Muscle of back (tissue), 11 donors: ENCODE measurements around the gene CKMT1B. TPM values are rescaled to one million over a fixed set of nuclear protein-coding genes. Genes with fewer than 3 reads are reported as not detected.
"Not testable (repeated sequence)": the region's sequence is repeated elsewhere in the genome, so short reads cannot be mapped to it uniquely, and the experiment has no call there.

Source experiments
- DNase-seq, 3 donors: peaks; one replicate each; pipeline versions ENCODE4 v3.0.0 to v3.0.0-alpha.2; 2013
- polyA plus RNA-seq, 10 donors: library from polyadenylated mRNA; unstranded; fragments of 120-200 nt; gene quantifications; one replicate each; pipeline ENCODE4 v1.2.1, GENCODE V29; 2013; ENCODE audit not compliant: insufficient read length in 10 of 10

CKMT1B gene
- polyA plus RNA-seq, 10 donors: 0.11 to 1.3 (median 0.24) TPM; not detected in 4

- not testable (repeated sequence) for DNase-seq
Measured at GRCh38 chr15:43626937-43627336, 33.1 kb downstream of the CKMT1B start.

- not testable (repeated sequence) for DNase-seq
Measured at GRCh38 chr15:43638464-43639204, 44.8 kb downstream of the CKMT1B start.

Other genes starting within 250 kb of the CKMT1B start
- gene ZSCAN29, start 223.0 kb upstream of the CKMT1B start, polyA plus RNA-seq: 10 to 100 TPM; 11.9 to 18.3 (median 15.1) TPM
- 10 to 100 TPM in 8 of 10 donors, 1 to 10 TPM in 2; 9.0 to 17.9 (median 11.9) TPM for gene TUBGCP4, start 222.9 kb upstream of the CKMT1B start, polyA plus RNA-seq
- 10 to 100 TPM; 32.6 to 62.0 (median 42.5) TPM for gene TP53BP1, start 100.9 kb upstream of the CKMT1B start, polyA plus RNA-seq
- 10 to 100 TPM; 23.2 to 43.6 (median 34.2) TPM for gene MAP1A, start 76.4 kb upstream of the CKMT1B start, polyA plus RNA-seq
- 10 to 100 TPM in 1 of 10 donors, 1 to 10 TPM in 9; 5.3 to 10.5 (median 7.8) TPM for gene PPIP5K1, start 3.8 kb upstream of the CKMT1B start, polyA plus RNA-seq
- under 1 TPM; 0.08 to 0.75 (median 0.27) TPM for gene STRC, start 24.8 kb downstream of the CKMT1B start, polyA plus RNA-seq
- 1 to 10 TPM in 9 of 10 donors, under 1 TPM in 1; 0.72 to 4.7 (median 1.6) TPM for gene CATSPER2, start 54.8 kb downstream of the CKMT1B start, polyA plus RNA-seq
- gene CKMT1A, start 99.8 kb downstream of the CKMT1B start, polyA plus RNA-seq: 1 to 10 TPM in 1 of 10 donors, under 1 TPM in 2, not detected in 7; 0.57 to 1.9 (median 0.77) TPM
- 100 to 1,000 TPM; 212 to 365 (median 260) TPM for gene PDIA3, start 152.4 kb downstream of the CKMT1B start, polyA plus RNA-seq
- 1 to 10 TPM; 1.3 to 3.7 (median 2.9) TPM for gene ELL3, start 182.9 kb downstream of the CKMT1B start, polyA plus RNA-seq
- gene SERF2, start 198.3 kb downstream of the CKMT1B start, polyA plus RNA-seq: 100 to 1,000 TPM; 415 to 739 (median 567) TPM
- gene SERINC4, start 206.2 kb downstream of the CKMT1B start, polyA plus RNA-seq: under 1 TPM in 6 of 10 donors, not detected in 4; 0.28 to 0.83 (median 0.44) TPM
- gene HYPK, start 206.6 kb downstream of the CKMT1B start, polyA plus RNA-seq: 10 to 100 TPM in 8 of 10 donors, 1 to 10 TPM in 2; 6.0 to 19.9 (median 12.3) TPM
- gene MFAP1, start 230.7 kb downstream of the CKMT1B start, polyA plus RNA-seq: 10 to 100 TPM; 27.6 to 44.1 (median 32.6) TPM
- gene WDR76, start 233.0 kb downstream of the CKMT1B start, polyA plus RNA-seq: 10 to 100 TPM in 3 of 10 donors, 1 to 10 TPM in 7; 5.6 to 13.1 (median 9.1) TPM